HG03565 (cell line): ENCODE measurements around the gene PARD6G.

ENCODE experiments used
- ATAC-seq: cut with Tn5 transposase; IDR thresholded peaks from one replicate; pipeline ENCODE4 v1.9.1; 2021; ENCODE audit warnings: mild to moderate bottlenecking, moderate library complexity; ENCODE audit not compliant: unreplicated experiment

The PARD6G gene

DNA sequence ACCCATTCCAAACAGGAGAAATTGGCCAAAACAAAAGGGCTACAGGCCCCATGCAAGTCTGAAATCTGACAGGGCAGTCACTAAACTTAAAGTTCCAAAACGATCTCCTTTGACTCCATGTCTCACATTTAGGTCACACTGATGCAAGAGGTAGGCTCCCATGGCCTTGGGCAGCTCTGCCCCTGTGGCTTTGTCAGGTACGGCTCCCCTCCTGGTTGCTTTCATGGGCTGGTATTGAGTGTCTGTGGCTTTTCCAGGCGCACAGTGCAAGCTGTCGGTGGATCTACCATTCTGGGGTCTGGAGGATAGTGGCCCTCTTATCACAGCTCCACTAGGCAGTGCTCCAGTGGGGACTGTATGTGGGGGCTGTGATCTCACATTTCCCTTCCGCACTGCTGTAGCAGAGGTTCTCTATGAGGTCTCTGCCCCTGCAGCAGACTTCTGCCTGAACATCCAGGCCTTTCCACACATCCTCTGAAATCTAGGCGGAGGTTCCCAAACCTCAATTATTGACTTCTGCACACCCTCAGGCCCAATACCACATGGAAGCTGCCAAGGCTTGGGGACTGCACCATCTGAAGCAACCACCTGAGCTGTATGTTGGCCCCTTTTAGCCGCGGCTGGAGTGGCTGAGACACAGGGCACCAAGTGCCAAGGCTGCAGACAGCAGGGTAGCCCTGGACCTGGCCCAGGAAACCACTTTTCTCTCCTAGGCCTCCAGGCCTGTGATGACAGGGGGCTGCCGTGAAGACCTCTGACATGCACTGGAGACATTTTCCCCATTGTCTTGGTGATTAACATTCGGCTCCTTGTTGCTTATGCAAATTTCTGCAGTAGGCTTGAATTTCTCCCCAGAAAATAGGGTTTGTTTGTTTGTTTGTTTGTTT, 28.7 kb downstream of the PARD6G start:
- no peak for ATAC-seq

- no peak for ATAC-seq
Observed at GRCh38 chr18:80213182-80213581, 34.1 kb downstream of the PARD6G start.

GRCh38 chr18:80210312-80211083, 36.8 kb downstream of the PARD6G start:
- ATAC-seq: peak; percentile 67

DNA sequence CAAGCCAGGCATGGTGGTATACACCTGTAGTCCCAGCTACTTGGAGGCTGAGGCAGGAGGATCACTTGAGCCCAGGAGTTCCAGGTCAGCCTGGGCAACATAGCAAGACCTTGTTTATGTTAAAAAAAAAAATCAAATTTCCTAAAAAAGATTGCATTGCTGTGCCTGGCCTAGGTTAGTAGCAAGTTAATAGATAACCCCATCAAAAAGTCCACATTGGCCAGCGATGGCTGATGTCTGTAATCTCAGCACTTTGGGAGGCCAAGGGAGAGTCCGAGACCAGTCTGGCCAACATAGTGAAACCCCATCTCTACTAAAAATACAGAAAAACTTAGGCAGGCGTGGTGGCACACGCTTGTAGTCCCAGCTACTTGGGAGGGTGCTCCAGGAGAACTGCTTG, 38.7 kb downstream of the PARD6G start:
- no peak for ATAC-seq

DNA sequence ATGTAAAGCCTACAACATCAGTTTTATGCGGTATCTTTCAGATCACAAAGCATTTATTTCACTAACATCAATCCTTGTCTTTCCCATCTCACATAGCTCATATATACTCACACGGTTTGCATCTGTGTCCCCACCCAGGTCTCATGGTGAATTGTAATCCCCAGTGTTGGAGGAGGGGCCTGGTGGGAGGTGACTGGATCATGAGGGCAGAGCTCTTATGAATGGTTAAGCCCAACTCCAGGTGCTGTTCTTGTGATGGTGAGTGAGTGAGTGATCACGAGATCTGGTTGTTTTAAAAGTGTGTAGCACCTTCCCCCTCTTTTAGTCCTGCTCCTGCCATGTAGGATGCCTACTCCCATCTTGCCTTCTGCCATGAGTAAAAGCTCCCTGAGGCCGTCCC, 42.0 kb downstream of the PARD6G start:
- ATAC-seq: no peak

DNA sequence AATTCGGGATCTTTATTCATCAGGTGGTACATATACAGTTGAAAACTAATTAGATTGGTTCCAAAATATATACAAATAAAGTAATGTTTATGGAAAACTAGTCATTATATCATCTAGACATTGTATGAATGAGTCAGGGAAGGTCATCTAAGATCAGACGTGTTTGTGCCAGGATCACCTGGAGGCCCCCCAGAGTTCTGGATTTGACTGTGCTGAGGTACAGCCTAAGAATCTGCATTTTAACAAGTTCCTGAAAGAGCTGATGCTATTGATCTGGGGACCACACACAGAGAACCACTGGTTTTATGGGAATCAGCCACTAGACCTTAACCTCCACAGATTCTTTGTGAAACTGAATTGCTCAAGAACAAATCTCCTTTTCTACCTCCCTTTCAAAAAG, 43.2 kb downstream of the PARD6G start:
- ATAC-seq: no peak

- ATAC-seq: no peak
Observed at GRCh38 chr18:80203249-80203648, 44.1 kb downstream of the PARD6G start.

DNA sequence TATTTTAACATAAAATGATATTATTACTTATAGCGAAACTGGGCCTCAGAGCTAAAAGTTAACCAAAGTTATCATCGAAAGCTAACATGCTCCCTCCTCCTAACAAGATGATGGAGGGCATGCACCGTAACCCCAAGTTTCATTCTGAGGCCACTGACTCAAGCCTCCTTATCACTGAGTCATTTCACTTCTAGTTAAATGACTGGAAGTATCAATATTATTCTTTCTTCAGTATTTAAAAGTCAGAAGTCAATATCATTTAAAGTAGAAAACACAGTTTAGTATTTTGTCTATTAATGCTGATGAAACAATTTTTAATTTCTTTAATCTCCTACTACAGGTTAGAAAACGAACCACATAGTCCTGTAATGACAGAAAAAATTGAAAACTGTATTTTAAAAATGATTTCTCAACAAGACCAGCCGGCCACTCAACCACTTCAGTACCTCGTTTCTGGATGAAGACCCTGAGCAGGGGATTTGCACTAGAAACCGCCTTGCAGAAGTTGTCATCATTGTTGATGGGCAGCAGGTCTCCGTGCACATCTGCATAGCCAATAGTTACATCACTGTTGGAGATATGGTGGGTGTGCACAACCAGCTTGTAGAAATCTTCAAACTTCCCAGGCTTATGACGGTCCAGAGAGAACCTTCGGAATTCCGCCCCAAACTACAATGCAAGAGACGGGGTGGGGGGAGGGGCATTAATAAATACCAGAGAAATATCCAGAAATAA, 44.9 kb downstream of the PARD6G start:
- ATAC-seq: peak; percentile 95

- ATAC-seq: no peak
Observed at GRCh38 chr18:80201739-80202138, 45.6 kb downstream of the PARD6G start.

DNA sequence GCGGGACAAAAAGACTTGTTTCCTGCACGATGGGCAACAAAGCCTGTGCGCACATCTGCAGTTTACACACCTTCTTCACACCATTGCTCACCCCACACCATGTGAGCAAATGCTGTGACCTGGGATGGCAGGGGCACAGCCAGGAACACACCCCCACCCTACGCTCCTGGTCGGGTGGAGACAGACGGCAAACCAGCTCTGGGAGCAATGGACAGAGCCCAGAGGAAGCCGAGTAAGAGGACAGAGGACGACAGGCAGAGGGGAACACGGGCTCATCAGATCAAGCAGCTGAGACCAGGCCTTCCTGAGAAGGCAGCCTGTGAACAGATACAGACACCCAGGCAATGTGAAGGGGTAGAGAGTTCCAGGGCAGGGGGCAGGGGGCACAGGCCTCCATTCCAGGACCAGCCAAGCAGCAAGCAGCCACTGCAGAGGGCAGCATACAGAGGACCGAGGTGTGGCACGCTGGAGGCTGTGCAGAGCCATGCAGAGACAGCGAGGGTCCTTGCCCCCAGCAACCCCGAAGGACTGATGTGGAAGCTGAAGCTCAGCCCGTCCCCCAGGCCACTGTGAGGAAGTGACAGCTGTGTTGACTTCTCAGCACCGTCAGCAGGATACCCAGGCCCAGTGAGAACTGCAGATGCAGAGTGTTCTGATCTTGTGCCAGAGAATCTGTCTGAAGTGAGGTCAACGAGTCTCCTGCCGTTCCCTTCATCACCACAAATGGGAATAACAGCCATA, 46.2 kb downstream of the PARD6G start:
- ATAC-seq: no peak

DNA sequence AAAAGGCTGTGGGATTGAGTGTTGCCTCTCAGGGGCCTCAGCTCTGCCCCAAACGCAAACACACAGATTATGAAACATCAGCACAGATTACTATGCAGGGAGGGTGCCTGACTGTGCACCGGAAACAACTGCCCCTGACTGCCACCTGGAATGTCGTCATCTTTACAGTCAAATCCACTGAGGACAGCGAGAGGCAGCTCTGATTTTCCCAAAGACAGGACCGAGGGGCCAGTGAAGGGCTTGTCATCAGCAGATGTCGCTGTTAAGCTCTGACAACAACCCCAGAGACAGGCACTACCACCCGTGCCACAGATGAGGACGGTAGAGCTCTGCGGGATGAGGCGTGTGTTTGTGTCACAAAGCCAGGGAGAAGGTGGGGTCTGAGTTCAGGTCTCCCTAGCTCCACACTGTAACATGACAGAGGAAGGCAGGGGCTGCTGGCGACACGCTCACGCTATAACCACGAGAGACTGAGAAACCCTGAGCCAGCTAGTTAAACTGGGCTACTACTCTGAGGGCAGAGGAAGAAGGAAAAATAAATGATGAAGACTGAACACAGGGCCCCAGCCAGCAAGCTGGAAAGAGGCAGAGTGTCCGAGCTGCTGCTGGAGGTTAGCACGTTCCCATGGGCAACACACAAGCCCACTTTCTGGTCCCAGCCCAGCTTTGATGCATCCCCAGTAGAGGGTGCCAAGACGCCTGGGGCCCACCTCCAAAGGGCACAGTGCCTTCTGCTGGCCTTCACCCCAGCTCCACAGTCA, 47.0 kb downstream of the PARD6G start:
- no peak for ATAC-seq

DNA sequence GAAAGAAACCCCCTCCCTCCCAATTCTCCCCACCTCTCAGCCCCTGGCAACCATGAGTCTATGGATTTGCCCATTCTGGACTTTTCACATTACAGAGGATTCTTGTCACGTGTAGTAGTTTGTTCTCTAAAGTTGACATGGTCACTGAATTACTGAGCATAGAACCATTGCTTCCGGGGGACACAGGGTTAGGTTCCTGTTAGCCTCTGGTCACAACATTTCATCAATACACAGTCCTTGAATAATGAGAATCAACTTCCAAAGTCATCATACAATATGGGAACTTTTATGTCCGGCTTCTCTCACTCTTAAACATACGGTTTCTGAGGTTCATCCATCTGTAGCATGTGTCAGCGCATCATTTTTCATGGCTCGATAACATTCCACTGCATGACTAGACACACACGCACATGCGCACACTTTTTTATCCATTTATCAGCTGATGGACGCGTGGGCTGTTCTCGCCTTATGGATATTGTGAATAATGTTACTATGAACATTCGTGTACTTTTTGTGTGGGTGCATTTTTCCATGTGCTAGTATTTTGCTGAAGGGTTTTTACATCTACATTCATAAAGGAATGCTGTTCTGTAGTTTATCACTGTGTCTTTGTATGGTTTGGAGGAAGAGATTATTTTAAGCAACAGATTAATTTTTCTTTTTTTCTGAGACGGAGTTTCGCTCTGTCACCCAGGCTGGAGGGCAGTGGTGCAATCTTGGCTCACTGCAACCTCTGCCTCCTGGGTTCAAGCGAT, 48.1 kb downstream of the PARD6G start:
- ATAC-seq: no peak

DNA sequence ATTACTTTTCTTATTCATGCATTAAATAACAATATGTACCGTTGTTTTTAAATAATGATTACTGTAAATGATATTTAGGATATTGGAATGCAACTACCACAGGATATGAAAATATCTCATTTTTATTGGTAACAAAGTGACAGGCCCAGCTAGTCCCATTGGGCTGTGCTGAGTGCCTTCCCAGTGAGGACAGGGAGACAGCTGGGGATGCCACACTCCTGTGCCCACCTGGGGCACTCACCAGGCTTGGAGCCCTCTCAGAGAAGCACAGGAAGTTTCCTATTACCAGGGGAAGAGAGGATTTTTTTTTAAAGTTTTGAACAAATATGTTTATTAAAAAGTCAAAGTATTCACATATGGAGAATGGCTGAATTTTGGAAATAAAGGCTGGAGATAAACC, 48.9 kb downstream of the PARD6G start:
- no peak for ATAC-seq

GRCh38 chr18:80197528-80197927, 49.8 kb downstream of the PARD6G start:
- no peak for ATAC-seq

DNA sequence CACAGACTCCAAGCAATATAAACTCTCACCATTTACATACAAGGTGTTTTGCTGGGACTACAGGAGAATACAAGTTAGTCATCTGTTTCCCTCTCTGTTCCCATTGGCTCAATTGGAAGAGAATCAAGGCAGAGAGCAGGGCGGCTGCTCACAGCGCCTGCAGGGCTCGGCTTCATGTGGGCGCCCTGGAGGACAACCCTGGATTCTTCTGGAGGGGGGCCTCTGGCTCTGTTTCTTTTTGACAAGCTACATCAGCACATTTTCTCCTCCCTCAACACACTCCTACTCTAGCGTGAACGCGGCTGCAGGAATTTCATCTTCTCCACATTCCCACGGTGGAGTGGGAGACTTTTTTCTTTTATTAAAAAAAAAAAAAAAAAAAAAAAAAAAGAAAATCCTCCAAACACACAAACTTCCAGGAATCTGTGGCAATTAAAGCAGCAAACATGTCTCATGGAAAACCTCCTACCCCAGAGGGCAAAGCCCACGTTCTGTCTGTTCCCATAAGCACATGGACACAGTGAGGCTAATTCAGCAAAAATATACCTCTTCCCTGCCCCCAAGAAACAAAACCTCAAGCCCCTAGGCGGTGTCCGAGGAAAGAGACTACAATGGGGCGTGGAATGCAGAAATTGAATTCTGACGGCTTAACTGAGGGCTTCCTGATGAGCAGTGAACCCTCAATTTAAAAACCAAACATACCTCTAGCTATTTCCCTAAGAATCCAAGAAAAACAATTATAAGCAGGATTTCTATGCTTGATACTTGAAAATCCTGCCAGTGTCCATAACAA, 50.6 kb downstream of the PARD6G start:
- no peak for ATAC-seq

- ATAC-seq: no peak
Observed at GRCh38 chr18:80194874-80195570, 52.3 kb downstream of the PARD6G start.

- ATAC-seq: no peak
Observed at GRCh38 chr18:80193701-80194100, 53.6 kb downstream of the PARD6G start.
